GM19467 (cell line): ENCODE measurements around the gene CITED2.
"Not testable (repeated sequence)": the region's sequence is repeated elsewhere in the genome, so short reads cannot be mapped to it uniquely, and the experiment has no call there.

Experiments used
- ATAC-seq: cut with Tn5 transposase; IDR thresholded peaks from one replicate; pipeline ENCODE4 v1.9.1; 2021; ENCODE audit warnings: mild to moderate bottlenecking, moderate library complexity; ENCODE audit not compliant: unreplicated experiment

The CITED2 gene

GRCh38 chr6:139374357-139375225 lies at the start of gene CITED2:
Gene CITED2, minus strand, starts transcription at chr6:139374648. Its CDS starts 704 bp downstream, at chr6:139373944.
- peak; percentile 68 for ATAC-seq

GRCh38 chr6:139423037-139423703 lies 48.7 kb upstream of the CITED2 start:
- ATAC-seq: no peak

- ATAC-seq: no peak
Observed at GRCh38 chr6:139422105-139423036, 47.9 kb upstream of the CITED2 start.

- no peak for ATAC-seq
Observed at GRCh38 chr6:139418481-139419132, 44.2 kb upstream of the CITED2 start.

- ATAC-seq: no peak
Observed at GRCh38 chr6:139416146-139416545, 41.7 kb upstream of the CITED2 start.

GRCh38 chr6:139415365-139415764 lies 40.9 kb upstream of the CITED2 start:
- no peak for ATAC-seq

- ATAC-seq: not testable (repeated sequence)
Observed at GRCh38 chr6:139412103-139412502, 37.7 kb upstream of the CITED2 start.

- ATAC-seq: no peak
Observed at GRCh38 chr6:139409026-139409425, 34.6 kb upstream of the CITED2 start.

- no peak for ATAC-seq
Observed at GRCh38 chr6:139407718-139408222, 33.3 kb upstream of the CITED2 start.

- no peak for ATAC-seq
Observed at GRCh38 chr6:139406577-139407343, 32.3 kb upstream of the CITED2 start.

- no peak for ATAC-seq
Observed at GRCh38 chr6:139402876-139403386, 28.5 kb upstream of the CITED2 start.

- ATAC-seq: no peak
Observed at GRCh38 chr6:139398658-139399057, 24.2 kb upstream of the CITED2 start.

- no peak for ATAC-seq
Observed at GRCh38 chr6:139395891-139396301, 21.4 kb upstream of the CITED2 start.

GRCh38 chr6:139395371-139395770 lies 20.9 kb upstream of the CITED2 start:
- no peak for ATAC-seq

- ATAC-seq: no peak
Observed at GRCh38 chr6:139394027-139394649, 19.7 kb upstream of the CITED2 start.

- ATAC-seq: peak; percentile 74
Observed at GRCh38 chr6:139392794-139393193, 18.3 kb upstream of the CITED2 start.

- ATAC-seq: no peak
Observed at GRCh38 chr6:139391709-139392108, 17.3 kb upstream of the CITED2 start.

GRCh38 chr6:139390447-139390846 lies 16.0 kb upstream of the CITED2 start:
- no peak for ATAC-seq

GRCh38 chr6:139388384-139388783 lies 13.9 kb upstream of the CITED2 start:
- no peak for ATAC-seq
